ENCODE measurements around the gene MUSTN1.

Gene MUSTN1

DNA sequence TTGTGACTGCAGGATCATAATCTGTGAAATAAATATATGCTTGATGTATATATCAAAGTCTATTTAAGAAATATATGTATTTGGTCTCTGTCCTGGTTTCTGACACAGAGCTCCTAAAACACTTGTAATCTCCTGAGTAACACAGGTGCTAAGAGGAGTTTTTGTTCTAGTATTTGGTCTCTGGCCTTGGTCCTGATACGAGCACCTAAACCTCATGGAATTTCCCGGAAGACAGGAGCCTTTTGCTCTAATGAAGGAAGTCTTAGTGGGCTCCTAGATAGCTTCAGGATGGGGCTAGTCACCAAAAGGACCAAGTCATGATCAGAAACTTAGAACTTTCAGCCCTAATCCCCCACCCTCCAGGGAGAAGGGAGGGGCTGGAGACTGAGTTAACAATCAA, 19.2 kb upstream of the MUSTN1 start:
- no peak for DNase-seq (ENCODE audit: low read depth in 3 of 3, low spot score in 1 of 3)

DNA sequence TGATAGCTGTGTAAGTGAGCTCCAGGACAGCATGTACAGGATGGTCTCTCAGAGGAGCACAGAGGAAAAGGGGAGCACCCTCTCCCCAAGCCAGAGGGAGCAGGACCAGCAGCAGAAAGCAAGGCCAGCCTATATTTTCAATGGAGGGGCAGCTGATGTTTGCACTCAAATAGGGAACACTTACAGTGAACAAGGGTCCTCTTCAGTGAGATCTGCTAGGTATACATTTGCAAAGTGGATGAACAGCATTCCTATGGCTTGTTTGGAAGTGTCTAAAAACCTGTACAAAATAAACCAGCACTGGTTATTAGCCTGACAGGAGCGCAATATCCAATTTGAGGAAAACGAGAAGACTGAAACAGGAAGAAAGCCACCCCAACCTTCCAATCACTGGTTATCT, 17.6 kb upstream of the MUSTN1 start:
- no peak for DNase-seq (ENCODE audit: low read depth in 3 of 3, low spot score in 1 of 3)

DNA sequence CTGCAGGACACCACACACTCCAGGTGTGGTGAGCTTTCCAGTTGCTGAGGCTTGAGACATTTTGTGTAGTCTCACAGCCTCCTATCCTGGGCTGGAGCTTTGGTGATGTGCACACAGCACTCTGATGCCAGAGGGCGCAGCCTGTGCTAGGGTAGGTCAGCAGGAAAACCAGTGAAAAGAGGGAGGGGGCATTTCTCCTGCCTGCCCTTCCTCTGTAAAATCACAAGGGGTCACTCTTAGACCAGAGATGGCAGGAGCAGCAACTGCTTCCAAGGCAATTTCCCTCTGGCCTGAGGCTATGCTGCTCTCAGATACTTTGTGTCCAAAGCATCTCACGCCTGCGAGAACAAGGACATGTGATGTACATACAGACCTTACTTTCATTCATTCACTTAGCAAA, 16.5 kb upstream of the MUSTN1 start:
- DNase-seq (ENCODE audit: low read depth in 3 of 3, low spot score in 1 of 3), result no peak

DNA sequence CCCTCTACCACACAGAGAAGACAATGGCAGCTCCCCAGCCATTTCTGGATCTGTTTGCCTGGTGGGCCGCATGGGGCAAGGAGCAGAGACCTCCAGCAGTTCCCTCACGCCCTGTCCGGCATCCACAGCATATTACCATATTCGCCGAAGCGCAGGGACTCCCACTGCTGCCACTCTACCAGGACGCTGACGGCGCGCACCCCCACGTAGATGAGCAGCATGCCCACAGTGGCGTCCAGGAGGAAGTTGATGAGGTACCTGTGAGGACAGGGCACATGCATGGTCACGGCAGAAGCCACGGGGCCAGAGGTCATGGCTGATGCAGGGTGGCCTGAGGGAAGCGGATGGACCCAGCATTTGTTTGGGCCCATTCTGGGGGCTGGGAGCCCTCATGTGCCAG, 14.8 kb upstream of the MUSTN1 start:
- no peak for DNase-seq (ENCODE audit: low read depth in 3 of 3, low spot score in 1 of 3)

DNA sequence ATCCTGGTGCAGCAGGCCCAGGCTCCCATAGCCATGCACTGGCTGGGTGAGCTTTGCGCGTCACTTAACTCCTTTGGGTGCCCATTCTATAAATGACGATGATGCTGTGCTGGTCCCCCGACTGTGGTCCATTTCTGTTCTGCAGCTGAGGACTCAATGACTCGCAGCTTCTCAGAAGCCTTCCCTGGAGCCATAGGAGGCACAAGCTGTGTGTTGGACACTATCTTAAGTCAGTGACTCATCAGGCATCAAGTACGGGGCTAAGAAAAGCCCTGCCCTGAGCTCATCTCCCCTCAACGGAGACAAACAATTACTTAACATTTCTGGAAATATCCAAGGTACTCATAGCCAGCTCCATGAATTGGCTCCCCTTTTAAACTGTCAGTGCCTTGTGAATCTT, 13.8 kb upstream of the MUSTN1 start:
- no peak for DNase-seq (ENCODE audit: low read depth in 3 of 3, low spot score in 1 of 3)

DNA sequence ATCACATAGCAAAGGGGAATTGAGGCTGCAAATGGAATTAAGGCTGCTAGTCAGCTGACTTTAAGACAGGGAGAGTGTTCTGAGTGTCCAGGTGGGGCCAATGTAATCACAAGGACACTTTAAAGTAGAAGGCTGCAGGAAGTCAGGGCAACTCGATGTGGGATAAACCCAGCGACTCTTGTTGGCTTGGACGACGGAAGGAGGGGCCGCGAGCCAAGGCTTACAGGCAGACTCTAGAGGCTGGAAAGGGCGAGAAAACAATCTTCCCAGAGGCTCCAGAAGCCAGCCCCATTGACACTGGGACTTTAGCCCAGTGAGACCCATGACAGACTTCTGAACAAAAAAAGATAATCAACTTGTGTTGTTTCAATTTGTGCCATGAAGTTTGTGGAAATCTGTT, 12.9 kb upstream of the MUSTN1 start:
- no peak for DNase-seq (ENCODE audit: low read depth in 3 of 3, low spot score in 1 of 3)

DNA sequence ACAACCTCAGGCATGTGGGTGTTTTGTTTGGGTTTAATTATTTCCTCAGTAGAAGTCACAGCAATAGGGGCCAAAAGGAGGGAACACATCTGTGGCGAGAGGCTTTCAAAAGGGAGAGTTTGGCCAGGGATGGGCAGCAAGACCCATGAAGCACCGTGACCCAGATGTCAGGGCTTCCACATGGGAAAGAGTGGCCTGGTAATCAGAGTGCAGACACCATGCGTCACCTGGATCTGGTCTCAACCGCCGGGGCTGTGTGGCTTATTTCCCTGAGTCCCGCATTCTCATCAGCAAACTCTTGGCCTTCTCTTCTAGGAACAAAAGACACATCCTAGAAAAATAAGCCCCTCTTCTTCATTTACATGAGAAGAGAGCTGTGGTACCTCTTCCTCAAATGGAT, 12.4 kb upstream of the MUSTN1 start:
- no peak for DNase-seq (ENCODE audit: low read depth in 3 of 3, low spot score in 1 of 3)

DNA sequence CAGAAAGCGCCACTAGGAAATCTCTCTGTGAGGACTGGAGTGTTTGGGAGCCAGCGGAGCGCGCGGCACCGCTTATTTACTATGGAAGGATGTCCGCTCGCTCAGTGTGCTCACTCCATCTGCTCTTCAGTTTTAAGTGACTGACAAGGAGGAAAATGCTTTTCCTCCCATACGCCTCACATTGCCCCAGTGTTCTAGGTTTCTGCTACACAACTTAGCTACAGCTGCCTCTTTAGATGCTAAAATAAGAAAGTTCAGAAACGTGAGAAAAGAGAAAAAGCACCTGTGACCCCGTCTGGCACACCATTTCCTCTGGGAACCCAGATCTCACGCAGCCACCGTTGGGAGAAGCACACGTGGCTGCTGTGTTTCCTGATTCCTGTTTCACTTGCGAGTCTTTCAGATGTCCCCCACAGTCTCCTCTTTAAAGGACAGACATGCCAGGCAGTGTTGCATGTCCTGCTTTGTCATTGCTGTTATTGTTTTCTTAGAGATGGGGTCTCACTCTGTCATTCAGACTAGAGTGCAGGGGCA, 11.7 kb upstream of the MUSTN1 start:
- no peak for DNase-seq (ENCODE audit: low read depth in 3 of 3, low spot score in 1 of 3)

DNA sequence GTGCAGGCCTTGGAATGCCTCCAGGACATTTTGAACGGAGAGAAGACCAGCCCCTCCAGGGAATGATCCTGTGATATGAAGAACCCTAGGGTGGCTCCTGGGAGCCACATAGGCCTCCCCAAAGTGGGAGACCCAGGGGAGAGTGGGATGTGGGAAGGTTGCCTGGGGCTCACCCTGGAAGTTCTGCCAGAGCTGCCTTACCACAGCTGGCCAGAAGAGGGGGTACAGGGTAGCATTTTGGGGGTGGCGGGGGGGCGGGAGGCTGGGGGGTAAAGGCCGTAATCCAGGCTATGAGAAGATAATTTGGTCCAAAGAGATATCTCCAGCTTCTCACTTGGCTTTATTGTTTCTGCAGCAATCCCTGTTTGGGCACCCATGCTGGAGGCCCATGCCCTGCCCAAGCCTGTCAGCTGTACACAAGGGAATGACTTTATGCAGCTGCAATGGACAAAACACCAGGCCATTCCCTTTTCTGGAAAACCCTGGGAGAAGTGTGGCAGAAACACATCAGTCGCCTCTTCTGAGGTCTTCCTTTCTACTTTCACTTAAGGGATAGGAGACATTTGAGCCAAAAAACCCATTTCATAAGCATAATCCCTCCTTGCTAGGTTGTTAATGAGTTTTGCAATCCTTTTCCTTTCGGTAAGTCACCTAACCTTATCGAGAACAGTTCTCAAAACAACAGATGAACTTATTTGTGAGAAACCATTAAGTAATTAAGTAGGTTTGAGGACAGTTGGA, 11.0 kb upstream of the MUSTN1 start:
- DNase-seq (ENCODE audit: low read depth in 3 of 3, low spot score in 1 of 3), result peak in 1 of 3 donors; percentile 10

DNA sequence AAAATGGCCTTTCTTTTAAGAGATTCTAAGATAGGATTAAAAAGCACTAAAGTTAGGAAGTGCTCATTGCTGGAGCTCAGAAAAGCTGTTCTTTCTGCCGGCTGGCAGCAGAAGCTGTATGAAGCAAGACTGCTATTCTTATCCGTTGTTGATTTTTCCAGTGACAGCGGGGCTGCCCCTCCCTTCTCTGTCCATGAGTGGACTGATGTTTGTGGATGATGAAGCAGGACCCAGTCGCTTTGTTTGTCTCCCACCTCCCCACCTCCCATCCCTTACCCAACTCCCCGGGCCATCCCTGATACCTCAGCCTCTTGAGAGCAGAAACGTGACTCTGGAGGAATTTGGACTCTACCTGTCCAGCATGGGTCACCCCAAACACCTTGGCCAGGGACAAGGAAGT, 10.3 kb upstream of the MUSTN1 start:
- DNase-seq (ENCODE audit: low read depth in 3 of 3, low spot score in 1 of 3), result no peak

DNA sequence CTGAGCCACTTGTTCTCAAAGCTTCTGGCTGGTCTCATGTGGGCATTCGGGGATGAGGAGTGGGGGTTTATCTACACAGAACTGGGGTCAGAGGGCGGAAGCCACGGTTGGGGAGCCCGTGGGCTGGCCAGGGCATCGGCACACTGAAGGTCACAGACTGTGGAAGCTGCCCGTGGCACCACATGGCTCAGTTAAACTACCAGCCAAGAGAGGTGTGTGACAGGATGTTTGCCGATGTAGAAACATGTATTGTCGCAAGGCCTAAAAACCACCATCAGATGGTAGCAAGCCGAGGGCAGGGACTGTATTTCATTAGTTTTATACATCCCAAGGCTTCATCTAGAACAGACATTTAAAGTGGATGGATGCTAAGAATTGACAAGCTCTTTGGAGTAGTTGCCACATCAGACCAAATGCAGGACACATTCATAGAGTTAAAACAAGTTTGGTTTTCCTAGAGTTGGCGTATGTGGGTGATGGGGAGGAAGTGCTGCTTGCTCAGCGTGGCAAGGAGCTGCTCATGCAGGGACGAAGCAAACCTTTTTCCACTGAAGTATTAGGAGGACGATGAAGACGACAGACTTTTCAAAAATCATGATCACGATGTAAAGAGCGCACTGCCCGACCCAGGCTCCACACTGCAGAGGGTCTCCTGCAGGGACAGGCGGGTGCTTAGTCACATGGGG, 9.6 kb upstream of the MUSTN1 start:
- DNase-seq (ENCODE audit: low read depth in 3 of 3, low spot score in 1 of 3), result no peak

DNA sequence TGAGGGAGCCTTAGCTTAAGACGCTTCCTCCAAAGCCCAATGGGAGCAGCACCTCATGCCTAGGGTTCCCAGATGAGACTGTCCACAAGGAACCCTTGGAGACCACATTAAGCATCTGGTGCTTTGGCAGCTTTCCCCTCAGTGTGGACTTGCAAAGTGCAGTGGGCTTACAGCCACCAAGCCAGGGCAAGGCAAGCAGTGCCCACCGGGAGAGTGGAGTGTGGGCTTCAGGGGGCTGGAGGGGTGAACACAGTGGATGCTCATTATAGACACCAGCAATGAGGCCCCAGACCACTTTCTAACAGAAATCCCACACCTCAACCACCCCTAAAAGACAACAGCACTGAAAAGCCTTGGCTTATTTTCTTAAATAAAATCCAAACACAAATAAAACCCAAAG, 9.1 kb upstream of the MUSTN1 start:
- DNase-seq (ENCODE audit: low read depth in 3 of 3, low spot score in 1 of 3), result no peak

DNA sequence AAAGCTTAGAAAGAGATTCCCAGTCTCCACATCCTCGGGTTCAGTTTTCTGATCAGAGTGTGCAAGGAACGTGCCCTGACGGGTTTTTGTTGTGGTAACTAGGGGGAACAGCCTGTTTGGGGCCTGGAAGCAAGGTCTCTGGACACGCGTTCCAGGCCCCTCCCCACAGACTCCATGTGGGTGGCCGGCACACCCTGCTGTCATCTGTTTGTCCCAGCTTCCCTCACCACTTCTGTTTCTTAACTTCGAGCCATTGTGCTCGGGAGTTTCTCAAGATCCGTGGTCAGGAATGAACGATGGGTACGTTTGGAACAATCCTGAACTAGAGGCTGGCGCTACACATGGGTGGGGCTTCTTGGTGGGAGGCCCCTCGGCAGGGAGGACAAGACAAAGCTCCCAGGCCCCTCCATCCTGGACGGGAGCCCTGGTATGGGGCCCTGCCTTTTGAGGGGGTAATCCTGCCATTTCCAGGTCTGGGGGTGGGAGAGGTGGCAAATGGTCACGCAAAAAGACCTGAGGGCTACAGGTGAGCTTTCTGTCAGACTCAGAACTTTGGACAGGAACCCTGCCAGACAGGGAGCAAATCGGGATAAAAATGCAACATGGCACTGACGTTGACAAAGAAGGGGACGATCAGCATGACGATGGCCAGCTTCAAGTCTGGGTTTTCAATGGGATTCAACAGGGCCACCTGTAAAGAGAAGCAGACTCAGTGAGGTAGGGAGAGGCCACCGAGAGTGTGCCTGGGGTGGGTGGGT, 8.5 kb upstream of the MUSTN1 start:
- DNase-seq (ENCODE audit: low read depth in 3 of 3, low spot score in 1 of 3), result no peak

DNA sequence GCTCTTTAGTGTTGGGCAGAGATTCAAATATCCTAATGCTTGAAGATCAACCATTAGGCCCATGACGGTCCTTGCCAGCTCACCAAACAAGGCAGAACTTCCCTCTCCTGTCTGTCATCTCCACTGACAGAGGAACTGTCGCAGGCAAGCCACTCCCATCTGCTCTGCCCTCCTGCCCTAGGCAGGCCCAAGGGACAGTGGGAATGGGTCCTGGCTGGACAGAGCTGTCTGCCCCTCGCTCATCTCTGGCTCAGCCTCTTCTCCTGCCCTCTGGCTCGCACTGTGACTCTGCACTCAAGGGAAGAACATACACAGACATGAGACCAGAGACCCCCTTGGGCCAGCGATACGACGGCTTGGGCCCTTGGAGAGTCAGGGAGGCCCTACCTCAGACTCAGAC, 7.6 kb upstream of the MUSTN1 start:
- DNase-seq (ENCODE audit: low read depth in 3 of 3, low spot score in 1 of 3), result no peak

DNA sequence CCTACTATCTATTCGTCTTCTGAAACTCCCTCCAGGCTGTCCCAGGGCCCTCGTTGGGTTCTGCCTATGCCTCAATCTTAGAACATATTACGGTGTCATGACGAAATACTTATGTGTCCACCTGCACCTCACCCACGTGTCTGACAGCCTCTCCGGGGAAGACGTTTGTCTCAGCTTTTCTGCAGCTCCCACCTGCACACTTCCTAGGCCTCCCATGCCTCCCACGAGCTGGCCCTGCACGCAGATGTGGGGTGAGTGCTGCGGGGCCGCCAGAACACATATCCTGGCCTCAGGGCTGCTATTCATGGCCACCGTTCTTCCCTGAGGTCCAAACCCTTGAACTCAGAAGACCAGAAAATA, 7.1 kb upstream of the MUSTN1 start:
- no peak for DNase-seq (ENCODE audit: low read depth in 3 of 3, low spot score in 1 of 3)

DNA sequence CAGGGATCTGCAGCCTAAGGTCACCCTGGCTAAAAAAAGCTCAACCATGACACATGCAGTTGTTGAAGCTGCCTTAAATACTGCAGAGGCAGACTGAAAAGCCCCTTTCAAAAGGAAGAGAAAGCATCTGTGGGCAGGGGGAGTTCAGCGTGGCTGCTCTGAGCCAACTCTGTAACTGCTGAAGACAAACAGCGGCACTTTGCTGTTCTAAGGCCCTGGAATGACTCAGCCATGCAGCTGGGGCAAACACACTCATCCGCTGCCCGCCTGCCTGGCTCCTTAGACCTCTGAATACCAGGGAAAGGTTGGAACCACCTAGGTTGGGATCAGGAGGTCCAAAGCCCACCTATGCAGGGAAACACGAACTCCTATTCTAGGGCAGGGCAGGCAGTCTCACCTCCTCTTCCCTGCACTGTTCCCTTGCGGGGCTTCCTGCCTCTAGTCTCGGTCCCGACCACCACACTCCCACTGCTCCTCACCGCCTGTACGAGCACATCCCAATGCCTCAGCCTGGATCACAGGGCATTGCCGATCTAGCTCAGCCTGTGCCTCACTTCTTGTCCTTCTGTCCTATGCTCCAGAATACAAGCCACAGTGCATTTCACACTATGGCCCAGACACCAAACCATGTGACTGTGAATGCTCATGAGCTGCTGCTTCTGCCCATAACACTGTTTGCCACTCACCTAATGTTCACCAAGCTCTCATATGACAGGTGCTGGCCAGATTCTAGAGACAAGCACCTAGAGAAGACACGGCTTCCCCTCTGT, 6.6 kb upstream of the MUSTN1 start:
- no peak for DNase-seq (ENCODE audit: low read depth in 3 of 3, low spot score in 1 of 3)

DNA sequence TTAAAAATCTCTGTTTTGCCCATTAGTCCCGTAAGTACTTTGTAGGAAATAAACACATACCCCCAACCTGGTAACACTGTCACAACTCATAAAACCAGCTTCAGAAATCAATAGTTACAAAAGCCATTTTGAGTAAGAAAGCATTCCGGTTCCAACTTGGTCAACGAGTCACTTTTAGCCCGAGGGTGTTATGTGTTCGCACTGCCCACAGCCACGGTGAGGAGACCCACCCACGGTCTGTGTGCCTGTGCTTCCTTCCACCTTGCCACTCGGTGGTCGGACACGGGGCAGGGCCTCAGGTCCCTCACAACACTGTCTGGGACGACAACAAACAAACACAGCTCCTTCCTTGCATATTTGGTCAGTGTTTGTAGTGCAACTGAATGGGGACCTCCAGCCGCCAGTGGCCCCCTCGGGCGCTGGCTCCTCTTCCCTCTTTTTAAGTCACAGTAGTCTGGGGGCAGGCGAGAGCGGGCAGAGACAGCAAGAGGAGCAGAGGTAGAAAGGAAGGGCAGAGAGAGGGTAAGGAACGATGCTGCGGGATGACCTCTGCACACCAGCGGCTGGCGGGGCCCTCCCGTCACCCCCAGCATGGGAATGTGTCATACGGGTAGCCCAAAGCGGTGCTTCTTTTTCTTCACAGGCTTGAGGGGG, 5.2 kb upstream of the MUSTN1 start:
- no peak for DNase-seq (ENCODE audit: low read depth in 3 of 3, low spot score in 1 of 3)

DNA sequence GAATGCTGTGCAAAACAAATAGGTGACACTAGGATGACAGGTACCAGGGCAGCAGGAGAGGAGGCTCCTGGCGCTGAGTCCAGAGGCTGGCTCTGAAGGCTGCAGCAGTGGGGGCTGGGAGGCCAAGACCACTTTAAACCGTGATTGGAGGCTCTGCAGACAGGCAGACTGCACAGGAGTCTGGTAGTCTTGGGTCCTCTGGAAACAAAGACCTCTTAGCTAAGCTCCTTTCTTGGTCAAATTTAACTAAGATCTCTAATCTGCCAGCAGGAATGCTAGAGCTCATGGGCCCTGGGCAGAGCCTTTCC, 4.4 kb upstream of the MUSTN1 start:
- no peak for DNase-seq (ENCODE audit: low read depth in 3 of 3, low spot score in 1 of 3)

DNA sequence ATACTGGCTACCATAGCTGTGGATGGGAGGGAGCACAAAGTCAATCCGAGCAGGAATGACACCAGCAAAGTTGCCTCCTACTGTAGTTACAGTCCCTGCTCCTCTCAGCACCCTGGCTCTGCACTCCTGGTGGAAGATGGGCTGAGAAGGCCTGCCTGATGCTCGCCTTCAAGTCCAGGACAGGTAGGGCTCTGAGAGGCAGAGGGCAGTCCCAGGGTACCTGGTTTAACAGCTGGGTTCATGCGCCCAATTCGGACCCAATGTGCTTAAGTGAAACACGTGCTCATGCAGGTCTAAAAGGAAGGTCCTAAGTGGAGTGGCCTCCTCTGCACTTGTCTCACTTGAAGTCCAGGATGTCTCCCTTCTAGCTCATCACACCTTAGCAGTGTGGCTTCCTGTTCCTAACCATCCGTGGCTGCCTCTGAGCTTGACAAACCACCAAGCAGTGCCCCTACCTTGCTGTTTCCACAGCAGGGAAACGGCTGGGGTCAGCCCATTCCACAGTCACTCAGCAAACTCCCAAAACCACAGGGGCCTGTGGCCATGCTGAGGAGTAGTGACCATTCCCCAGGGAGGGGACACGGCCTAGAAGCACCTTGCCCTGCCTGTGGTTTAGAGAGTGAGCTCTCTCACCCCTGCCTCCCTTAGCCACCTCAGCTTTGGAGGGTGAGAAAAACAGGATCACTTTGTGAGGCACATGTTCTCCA, 3.9 kb upstream of the MUSTN1 start:
- no peak for DNase-seq (ENCODE audit: low read depth in 3 of 3, low spot score in 1 of 3)

DNA sequence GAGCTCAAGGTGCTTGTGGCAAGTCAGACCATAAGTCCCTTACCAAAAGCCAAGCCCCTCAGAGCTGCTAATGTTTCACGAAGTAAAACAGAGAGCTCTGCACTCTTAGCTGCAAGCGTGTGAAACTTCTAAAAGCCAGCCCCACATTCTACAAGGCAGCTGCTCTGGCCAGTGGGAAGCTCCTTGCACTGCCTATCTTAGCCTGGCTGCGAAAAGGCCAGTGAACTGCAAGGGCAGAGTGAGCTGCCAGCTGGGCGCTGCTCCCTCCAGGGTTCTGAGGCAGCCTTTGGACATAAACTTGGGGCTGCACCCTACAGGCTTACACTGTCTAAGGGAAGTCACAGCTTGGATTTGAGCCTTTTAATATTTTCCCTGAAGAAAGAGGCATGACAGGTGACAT, 2.2 kb upstream of the MUSTN1 start:
- DNase-seq (ENCODE audit: low read depth in 3 of 3, low spot score in 1 of 3), result no peak

DNA sequence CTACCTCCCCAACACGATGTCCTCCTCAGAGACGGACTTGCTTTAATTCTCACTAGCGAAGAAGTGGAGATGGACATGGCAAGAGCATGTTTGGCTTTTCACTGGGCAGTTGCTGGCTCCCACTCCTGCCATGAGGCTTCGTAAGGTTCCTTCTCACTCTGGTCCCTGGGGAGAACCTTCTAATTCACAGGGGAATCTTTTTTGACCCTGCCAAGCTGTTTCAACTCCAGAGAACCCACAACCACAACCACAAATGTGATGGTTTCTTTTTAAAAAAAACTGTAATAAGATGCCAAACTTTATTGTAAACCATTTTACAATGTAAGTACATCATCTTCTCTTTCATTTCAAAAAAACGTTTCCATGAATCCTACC, 1.6 kb upstream of the MUSTN1 start:
- no peak for DNase-seq (ENCODE audit: low read depth in 3 of 3, low spot score in 1 of 3)
